ENCODE data around the gene CDH16. TPM values are rescaled to one million over a fixed set of nuclear protein-coding genes. Genes with fewer than 3 reads are reported as not detected.
"Not testable (repeated sequence)": the region's sequence is repeated elsewhere in the genome, so short reads cannot be mapped to it uniquely, and the experiment has no call there.

Gene CDH16
- total RNA-seq, 1 donor from 2014 or later: 1.2 TPM

DNA sequence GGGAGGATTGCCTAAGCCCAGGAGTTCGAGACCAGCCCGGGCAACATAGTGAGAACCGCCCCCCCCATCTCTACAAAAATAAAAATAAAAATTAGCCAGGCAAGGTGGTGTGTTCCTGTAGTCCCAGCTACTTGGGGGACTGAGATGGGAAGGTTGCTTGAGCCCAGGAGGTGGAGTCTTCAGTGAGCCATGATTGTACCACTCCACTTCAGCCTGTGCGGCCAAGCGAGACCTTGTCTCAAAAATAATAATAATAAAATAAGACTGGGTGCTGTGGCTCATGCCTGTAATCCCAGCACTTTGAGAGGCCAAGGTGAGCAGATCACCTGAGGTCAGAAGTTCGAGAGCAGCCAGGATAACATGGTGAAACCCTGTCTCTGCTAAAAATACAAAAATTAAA, 26.9 kb downstream of the CDH16 start:
- no peak for DNase-seq

DNA sequence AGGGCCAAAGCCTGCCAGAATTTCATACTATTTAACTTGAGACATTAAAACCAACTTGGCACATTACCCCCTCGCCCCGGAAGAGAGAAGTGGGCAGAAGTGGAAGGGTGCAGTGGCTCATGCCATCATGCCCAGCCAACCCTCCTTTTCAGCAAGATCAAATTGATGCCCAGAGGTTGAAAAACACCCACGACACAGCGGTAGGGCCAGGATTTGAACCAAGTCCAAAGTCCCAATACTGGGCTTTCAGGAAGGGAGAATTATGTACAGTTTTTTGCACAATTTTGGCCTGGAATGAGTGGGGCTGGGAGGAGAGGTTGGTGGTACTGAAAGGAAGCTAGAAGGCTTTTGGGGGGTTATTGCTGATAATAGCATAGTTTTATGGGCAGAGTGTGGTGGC, 27.3 kb downstream of the CDH16 start:
- no peak for DNase-seq

DNA sequence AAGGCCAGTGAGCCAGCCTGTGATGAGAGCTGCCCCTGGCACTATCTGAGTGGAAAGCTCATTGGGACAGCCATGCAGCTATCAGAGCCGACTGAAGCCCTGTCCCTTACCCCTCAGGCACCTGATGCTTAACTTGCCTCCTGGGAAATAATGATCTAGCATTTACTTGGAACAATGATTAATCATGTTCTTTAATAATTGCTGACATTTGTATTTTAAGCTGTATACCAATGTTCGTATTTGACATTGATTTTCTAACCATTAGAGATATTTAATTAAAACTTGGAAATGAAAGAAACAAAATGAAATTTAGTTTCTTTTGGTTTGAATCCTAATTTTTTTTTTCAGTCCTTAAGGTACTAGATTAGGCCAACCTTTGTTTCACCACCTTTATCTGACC, 27.9 kb downstream of the CDH16 start:
- no peak for DNase-seq

DNA sequence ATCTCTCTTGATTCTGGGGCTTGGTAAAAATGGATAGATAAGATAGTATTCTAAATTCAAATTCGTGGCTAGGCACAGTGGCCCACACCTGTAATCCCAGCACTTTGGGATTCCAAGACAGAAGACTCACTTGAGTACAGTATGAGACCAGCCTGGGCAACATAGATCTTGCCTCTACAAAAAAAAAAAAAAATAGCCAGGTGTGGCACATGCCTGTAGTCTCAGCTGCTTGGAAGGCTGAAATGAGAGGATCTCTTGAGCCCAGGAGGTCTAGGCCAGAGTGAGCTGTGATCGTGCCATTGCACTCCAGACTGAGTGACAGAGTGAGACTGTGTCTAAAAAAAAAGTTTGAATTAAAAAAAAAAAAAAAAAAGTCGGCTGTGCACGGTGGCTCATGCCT, 29.1 kb downstream of the CDH16 start:
- DNase-seq: no peak

DNA sequence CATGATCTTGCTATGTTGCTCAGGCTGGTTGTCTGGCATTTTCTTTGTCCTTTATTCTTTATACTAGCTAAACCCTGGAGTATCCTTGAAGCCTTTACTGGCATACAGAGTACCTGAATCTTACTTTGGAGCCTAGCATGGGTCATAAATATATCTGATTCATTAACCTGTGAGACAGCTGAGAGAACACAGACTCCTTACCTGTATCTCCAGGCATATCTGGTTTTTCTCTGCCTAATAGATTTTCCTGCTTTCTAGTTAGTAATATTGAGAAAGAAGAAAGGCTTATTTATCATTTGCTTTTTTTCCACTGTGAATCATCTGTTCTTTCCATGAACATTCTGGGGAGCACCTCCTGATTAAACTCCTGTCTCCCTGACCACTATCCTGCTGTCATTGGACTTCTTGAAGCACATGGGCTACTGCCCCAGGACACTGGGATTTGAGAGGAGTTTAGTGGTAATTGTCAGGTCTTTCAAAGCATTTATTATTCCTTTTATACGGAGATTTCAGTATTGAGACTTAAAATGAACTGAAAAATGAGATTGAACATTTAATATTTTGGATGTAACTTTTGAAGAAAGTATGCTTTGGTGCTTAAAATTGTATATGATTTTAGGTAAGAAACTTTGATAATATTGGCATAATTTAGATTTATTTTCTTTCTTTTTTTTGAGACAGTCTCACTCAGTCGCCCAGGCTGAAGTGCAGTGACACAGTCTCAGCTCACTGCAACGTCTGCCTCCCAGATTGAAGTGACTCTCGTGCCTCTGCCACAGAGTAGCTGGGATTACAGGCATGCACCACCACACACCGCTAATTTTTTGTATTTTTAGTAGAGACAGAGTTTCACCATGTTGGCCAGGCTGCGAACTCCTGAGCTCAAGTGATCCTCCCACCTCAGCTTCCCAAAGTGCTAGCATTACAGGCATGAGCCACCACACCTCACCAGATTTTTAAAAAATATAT, 29.8 kb downstream of the CDH16 start:
- no peak for DNase-seq

DNA sequence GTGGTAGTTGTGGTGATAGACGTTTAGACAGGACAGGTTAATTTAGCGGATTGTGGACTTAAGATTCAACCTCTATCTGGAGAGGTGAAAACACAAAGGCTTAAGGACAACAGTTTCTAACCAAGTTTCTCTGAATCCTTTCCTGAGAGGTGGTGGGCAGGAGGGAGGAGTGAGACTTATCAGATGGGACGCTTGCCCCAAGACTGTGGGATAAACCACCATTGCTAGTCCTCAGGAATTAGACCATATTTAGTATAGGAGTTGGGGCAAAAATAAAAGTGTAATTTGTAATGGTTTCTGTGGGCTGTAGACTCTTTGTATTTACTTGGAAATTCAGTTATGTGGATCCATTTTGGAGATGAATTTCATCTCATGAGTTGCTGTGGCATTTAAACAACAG, 31.8 kb downstream of the CDH16 start:
- DNase-seq: no peak

DNA sequence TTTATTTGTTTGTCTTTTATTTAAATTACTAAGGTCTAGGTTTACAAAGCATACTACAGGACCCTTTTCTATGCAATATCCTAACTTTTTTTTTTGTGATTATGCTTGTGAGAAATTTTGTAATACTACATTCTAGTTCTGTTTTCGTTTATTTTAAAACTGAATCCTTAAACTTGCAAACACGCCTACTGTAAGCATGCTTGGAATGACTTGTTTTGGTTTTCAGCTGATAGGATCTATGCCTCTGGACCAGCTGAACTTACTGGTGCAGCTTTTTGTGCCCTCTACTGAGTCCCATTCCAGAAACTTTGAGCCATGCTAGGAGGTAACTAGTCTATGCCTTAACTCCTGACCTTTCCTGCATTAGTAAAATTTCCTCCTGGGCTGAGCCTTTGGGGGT, 32.4 kb downstream of the CDH16 start:
- DNase-seq: no peak

DNA sequence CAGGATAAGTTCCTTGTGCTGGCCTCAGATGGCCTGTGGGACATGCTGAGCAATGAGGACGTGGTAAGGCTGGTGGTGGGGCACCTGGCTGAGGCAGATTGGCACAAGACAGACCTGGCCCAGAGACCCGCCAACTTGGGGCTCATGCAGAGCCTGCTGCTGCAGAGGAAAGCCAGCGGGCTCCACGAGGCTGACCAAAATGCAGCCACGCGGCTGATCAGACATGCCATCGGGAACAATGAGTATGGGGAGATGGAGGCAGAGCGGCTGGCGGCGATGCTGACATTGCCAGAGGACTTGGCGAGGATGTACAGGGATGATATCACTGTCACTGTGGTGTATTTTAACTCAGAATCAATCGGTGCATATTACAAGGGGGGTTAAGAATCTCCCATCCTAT, 33.2 kb downstream of the CDH16 start:
- DNase-seq: no peak

DNA sequence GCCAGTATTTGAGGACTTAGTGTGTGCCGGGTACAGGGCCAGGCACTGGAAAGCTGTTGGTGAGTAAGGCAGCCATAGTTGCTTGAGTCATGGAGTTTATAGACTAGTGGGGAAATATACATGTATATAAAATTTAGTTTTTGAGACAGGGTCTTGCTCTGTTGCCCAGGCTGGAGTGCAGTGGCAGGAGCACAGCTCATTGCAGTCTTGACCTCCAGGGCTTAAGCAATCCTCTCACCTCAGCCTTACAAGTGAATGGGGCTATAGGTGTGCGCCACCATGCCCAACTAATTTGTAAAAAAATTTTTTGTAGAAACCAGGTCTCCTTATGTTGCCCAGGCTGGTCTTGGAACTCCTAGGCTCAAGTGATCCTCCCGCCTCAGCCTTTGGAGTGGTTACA, 36.0 kb downstream of the CDH16 start:
- DNase-seq: no peak

DNA sequence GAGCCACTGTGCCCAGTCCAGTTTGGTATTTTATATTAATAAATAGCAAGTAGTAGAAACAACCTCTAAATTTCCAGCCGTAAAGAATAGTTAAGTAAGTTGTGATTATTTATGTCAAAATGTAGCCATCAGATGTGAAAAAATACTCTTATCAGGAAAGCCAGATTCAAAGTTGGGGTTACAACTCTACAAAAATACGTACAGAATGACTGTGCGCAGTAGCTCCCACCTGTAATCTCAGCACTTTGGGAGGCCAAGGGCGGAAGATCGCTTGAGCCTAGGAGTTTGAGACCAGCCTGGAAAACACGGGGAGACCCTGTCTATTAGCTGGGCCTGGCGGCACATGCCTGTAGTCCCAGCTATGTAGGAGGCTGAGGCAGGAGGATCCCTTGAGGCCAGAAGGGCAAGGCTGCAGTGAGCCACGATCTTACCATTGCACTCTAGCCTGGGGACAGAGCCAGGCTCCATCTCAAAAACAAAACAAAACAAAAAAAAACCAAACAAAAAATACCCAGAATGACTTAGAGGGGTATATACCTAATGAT, 36.6 kb downstream of the CDH16 start:
- no peak for DNase-seq

DNA sequence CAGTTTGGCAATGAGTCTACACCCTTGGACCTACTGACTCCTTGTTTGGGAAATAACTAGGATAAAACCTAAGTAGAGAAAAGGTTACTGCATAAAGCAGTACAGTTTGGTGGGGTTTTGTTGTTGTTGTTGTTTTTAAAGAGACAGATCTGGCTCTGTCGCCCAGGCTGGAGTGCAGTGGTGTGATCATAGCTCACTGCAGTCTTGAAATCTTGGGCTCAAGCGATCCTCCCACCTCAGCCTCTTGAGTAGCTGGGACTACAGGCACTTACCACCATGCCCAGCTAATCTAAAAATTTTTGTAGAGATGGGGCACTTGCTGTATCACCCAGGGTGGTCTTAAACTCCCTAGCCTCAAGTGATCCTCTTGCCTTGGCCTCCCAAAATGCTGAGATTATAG, 37.1 kb downstream of the CDH16 start:
- no peak for DNase-seq

DNA sequence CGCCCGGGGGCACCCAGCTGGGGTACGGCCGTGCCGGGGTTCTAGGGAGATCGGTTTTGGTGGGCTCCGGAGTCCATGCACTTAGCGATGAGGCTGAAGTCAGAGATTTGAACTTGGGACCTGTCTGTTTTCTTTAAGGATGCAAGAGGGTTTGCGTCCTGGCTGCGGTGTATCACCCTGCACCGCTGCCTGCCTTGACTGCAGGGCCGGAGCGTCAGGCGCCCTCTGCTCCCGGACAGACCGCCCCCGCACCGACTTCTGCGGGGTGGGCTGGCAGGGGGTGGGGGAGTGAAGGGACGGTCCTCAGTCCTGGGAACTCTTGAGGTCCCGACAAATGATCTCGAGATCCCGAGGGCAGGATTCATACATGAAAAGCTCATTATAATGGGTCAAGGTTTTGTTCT, 37.7 kb downstream of the CDH16 start:
- DNase-seq: peak; percentile 26

DNA sequence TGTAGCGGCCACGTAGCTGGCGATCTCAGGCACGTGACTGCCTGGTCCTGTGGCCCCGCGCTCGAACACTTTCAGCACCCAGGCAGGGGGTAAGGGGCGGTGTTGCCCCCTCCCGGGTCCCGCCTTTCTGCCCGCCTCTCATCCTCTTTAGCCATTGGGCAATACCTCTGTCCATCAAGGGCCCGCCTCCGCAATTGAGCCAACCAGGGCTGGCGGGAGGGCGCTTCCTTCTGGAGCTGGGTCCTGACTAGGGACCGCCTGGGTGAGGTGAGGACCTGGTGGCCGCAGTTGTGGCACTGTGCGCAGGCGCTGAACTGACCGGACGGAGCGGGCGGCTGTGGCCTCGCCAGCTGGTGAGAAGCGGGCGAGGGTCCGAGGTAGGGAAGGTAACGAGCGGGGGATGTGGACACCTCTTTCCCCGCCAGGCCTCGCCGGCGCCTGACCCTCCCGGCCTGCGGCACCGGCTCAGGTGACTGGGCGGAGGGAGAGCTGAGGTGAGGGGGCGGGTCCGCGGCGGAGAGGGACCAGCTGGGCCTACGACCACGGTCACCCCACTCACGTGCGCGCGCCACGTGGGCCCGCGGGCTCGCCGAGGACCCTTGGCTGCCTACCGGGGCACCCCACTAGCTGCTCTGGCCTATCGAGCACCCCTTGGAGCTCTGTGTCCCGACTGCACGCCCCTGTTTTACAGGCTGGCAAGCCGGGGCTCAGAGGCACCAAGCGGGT, 38.2 kb downstream of the CDH16 start, which contains the start of gene PDP2:
TSS of gene PDP2 (plus strand) at position 228 of the 726 bp plus-strand sequence. CDS start 3,770 bp downstream, outside the sequence.
- DNase-seq: peak; percentile 95

DNA sequence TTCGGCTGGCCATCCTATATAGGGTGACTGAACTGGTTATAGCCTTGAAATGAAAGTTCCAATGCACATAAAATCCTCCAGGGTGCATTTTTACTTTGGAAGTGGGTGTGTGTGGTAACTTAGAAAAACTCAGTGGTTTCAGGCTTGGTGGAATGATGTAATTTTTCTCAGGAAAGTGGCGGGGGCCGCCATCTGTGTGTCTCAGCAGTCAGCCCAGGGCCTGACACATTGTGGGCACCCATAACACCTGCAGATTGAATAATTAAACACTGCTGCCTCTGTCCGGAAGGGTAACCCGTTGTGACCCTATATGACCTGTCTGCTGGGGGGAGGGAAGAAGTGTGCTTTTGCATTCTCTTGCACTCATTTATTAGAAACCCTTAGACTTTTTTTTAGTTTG, 40.6 kb downstream of the CDH16 start:
- no peak for DNase-seq

DNA sequence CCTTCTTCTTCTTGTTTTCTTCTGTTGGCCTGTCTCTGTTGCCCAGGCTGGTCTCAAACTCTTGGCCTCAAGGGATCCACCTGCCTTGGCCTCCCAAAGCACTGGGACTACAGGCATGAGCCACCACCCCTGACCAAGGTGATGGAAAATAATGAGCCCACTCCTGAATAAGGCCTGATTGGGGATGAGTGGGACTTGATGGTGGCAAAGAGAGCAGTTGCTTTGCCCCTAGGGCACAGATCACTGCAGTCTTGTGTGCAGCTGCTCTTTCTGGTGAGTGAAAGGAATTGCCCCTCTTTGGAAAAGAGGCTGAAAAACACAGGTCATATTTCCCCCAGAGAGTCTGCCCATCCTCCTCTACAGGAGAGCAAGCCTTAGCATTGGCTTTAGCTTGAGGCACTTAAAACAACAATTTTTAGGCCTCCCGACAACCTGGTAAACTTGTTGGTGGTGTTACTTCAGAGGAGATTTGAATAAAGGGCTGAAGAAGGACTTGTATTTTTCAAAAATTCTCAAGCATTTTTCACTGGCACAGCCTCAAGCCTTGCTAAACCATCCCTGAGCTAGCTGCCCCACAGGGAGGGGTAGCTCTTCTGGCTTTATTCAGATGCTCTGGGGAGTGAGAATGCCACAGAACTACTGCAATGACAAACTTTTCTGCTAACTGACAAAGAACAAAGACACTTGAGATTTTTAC, 44.5 kb downstream of the CDH16 start:
- DNase-seq: no peak

DNA sequence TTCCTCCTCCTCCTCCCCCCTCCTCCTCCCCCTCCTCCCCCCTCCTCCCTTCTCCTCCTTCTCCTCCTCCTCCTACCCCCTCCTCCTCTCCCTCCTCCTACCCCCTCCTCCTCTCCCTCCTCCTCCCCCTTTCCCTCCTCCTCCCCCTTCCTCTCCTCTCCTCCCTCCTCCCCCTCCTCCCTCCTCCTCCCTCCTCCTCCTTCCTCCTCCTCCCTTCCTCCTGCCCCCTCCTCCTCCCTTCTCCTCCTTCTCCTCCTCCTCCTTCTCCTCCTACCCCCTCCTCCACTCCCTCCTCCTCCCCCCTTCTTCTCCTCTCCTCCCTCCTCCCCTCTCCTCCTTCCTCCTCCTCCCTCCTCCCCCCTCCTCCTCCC, 45.0 kb downstream of the CDH16 start:
- DNase-seq: no peak

DNA sequence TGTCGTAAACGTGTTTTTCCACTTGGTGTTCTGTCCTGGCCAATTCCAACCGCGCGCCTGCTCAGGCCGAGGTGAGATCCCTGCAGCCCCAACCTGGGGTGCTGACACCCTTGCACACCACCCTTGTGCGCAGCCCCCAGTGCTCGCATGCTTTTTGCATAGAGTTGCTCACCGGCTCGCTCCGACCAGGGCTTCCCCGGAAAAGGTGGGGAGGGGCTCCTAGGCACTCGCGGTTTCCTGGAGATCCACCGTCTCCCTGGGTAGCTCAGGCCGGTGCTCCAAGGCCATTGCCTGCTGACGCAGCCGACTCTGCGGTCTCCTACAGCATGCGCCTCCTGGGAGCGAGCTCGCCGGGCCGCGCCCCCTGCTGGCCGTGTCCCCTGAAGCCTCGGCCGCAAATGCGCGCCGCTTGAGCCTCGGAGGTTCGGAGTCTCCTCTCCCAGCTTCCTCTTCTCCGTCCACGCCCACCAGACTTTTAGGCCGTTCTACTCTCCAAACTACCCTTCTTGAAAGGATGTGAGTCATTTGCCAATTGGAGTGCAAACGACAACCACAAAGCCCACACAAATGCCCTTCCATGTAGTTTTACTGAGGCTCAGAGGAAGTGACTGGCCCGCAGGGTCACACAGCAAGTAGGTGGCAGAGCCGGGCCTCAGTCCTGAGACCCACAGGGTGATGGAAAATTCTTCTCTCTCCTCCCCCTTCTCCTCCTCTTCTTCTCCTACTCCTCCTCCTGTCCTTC, 45.6 kb downstream of the CDH16 start:
- DNase-seq: peak; percentile 97

DNA sequence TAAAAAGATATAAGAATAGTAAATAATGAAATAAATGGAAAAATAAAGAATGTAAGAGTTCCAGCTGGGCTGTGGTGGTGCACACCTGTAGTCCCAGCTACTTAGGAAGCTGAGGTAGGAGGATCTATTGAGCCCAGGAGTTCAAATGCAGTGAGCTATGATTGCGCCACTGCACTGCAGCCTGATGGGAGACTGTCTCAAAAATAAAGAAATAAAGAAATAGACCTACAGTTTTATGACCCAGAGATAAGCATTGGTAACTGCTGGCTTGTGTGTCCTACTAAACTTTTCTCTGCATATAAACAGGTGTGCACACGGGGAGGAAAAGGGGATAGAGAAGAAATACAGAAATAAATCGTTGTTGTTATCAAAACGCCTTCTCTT, 46.1 kb downstream of the CDH16 start:
- DNase-seq: no peak

DNA sequence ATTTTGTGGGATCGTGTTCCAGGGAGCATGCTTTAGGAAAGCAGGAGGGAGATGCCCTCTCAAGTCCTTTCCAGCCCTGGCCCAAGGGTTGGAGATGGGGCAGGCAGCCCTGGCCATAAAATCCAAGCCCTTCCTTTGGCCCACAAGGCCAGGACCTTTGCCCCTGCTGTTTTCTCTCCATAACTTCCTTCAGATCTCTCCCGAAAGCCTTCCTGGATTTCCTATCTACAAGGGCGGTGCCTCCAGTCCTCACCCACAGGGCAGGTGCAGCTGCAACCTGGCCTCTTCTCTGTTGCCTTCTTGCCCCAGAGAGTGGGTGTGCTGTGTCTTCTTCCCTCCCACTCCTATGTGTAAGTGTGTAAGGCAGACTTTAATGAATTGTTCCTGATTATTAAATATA, 46.8 kb downstream of the CDH16 start:
- DNase-seq: no peak

DNA sequence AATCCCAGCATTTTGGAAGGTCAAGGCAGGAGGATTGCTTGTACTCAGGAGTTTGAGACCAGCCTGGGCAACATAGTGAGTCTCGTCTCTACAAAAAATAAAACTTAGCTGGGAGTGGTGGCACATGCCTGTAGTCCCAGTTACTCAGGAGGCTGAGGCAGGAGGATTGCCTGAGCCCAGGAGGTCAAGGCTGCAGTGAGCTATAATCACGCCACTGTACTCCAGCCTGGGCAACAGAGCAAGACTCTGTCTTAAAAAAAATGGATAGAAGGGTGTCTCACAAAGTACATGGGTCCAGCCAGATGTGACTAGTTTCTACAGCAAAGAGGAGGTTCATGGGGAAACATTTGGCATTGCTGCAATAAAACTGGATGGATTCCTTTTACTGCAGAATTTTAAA, 47.3 kb downstream of the CDH16 start:
- not testable (repeated sequence) for DNase-seq

DNA sequence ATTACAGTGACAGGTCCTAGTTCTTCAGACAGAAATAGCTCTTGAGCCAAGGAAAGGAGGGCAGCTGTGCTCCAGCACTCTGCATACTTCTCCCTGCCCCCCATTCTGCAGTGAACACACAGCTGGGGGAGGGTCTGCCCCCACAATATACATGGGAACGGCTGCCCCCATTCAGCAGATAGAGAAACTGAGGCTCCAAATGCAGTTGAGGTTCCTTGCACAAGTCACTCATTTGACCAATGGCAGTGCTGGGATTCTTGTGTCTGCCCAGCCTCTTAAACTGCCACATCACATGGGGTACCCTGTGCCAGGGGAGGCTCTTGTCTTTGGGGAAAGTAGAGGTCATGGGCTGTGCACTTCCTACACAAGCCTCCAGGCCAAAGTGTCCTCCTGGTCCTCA, 49.3 kb downstream of the CDH16 start:
- no peak for DNase-seq

DNA sequence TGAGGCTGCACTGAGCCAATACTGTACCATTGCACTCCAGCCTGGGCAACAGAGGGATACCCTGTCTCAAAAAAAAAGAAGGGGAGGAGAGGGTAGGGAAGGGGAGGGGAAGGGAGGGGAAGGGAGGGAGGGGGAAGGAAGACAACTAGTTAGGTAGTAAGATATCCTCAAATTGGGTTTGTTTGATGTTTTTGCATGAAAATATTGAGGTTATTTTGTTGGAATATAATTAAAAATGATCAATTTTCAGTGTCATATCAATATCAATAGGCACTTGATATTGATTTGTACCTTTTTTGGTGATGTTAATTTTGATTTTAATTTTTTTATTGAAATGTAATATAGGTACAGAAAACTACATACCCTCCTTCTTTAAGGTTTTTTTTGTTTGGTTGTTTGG, 55.0 kb downstream of the CDH16 start:
- DNase-seq: no peak
